HG02938 (cell line): Measurements from ENCODE around the gene METTL17.
"Not testable (repeated sequence)": the region's sequence is repeated elsewhere in the genome, so short reads cannot be mapped to it uniquely, and the experiment has no call there.

Experiments used
- ATAC-seq: cut with Tn5 transposase; IDR thresholded peaks from one replicate; pipeline ENCODE4 v1.9.1; 2021; ENCODE audit warnings: mild to moderate bottlenecking, moderate library complexity; ENCODE audit not compliant: unreplicated experiment

METTL17 gene, protein sequence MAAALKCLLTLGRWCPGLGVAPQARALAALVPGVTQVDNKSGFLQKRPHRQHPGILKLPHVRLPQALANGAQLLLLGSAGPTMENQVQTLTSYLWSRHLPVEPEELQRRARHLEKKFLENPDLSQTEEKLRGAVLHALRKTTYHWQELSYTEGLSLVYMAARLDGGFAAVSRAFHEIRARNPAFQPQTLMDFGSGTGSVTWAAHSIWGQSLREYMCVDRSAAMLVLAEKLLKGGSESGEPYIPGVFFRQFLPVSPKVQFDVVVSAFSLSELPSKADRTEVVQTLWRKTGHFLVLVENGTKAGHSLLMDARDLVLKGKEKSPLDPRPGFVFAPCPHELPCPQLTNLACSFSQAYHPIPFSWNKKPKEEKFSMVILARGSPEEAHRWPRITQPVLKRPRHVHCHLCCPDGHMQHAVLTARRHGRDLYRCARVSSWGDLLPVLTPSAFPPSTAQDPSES

DNA sequence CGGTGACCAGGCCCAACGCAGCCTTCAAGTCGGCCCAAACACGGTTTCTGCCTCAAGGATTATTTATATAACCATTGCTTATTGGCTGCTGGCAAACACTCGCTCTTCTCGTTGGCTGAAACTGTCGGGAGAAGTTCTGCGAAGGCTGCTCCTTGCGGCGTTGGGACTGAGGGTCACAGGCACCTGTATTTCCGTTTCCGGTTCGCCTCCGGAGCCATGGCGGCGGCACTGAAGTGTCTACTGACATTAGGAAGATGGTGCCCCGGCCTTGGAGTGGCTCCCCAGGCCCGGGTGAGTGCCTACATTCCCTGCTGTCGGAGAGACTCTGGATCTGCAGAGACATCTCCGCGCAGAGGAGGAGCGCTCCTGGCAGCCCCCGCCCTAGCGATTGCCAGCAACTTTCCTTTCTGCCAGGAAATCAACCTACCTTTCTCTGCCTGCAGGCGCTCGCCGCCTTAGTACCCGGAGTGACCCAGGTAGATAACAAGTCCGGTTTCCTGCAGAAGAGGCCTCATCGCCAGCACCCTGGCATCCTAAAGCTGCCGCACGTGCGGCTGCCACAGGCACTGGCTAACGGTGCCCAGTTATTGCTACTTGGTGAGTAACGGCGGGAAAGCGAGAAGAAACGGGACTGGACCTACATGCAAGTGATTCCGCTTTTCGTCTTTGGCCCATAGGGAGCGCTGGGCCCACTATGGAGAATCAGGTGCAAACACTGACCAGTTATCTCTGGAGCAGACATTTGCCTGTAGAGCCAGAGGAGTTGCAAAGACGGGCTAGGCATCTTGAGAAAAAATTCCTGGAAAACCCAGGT, at the start of gene METTL17:
METTL17 (plus strand) TSS at position 194 of the 814 bp plus-strand sequence; CDS start at position 217, 23 bp downstream.
- peak; percentile 94 for ATAC-seq

DNA sequence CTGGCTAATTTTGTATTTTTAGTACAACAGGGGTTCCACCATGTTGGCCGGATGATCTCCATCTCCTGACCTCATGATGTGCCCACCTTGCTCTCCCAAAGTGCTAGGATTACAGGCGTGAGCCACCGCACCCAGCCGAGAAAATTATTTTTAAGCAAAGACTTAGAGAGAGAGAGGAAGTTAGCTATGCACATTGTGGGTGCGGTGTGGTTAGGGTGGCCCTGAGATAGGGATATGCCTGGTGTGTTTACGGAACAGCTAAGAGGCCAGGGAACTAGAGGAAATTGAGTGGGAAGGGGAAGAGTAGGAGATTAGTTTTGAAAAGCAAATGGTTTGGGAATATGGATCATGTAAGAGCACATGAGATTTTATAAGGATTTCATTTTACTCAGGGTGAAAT, 44.6 kb upstream of the METTL17 start:
- ATAC-seq: not testable (repeated sequence)

DNA sequence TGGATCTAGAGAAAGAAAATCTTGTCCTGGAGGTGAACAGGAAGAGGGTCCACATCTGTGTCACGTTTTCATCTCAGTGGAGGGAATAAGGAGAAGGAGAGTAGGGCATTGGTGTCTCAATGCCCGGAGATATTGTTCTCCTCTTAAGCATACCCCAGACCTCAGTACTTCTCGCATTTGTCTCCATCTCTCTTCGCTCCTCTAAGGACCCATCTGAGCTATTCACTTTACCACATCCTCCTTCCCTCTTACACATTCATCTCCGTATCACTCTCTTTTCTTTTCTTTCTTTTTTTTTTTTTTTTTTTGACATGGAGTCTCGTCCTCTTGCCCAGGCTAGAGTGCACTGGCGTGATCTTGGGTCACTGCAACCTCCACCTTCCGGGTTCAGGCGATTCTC, 43.1 kb upstream of the METTL17 start:
- ATAC-seq: not testable (repeated sequence)

DNA sequence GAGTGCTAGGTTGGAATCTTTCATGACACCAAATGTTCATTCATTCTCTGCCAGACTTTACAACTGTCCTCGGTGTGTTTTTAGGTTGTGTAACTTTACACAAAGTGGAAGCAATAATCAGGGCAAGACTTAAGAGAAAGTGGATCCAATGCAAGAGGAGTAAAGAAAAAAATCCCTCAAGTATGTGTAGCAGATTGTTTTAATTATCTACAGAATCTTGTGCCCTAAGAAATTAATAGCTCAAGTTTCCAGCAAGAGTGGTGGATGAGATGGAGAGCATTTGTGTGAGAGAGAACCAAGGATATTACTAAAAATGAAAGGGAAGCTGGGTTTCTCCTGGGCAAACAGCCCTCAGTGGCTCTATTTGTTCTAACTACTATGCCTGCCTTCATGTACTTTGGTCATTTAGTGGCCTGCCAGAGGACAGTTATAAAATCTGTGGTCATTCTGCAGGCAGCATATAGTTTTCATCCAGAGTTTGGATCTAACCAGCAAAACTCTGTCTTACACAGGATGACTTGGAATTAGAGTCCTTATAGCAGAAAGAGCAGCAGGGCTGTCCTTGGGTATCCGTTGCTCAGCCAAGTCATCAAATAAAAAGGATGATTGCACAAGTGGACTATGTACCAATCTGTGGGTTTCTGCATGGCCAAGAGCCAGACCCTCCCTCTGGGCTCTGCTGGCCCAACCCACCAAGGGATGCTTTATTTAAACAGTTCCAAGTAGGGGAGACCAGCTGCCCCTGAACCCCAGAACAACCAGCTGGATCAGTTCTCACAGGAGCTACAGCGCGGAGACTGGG, 34.8 kb upstream of the METTL17 start, which contains the start of gene RNASE2:
RNASE2 (plus strand) TSS at position 752 of the 802 bp plus-strand sequence. CDS start 285 bp downstream, outside the sequence.
- ATAC-seq: not testable (repeated sequence)

DNA sequence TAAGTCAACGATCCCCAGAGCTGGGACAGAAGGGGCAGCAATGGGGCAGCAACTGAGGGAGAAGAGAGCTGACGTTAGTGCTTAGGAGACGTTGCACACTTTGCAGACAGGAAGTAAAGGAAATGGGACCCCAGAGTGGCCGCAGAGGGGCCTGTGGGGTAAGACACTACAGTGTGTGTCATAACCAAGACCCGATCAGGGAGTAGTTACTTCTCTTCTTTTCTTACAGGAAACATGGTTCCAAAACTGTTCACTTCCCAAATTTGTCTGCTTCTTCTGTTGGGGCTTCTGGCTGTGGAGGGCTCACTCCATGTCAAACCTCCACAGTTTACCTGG, 34.3 kb upstream of the METTL17 start:
- ATAC-seq: not testable (repeated sequence)

DNA sequence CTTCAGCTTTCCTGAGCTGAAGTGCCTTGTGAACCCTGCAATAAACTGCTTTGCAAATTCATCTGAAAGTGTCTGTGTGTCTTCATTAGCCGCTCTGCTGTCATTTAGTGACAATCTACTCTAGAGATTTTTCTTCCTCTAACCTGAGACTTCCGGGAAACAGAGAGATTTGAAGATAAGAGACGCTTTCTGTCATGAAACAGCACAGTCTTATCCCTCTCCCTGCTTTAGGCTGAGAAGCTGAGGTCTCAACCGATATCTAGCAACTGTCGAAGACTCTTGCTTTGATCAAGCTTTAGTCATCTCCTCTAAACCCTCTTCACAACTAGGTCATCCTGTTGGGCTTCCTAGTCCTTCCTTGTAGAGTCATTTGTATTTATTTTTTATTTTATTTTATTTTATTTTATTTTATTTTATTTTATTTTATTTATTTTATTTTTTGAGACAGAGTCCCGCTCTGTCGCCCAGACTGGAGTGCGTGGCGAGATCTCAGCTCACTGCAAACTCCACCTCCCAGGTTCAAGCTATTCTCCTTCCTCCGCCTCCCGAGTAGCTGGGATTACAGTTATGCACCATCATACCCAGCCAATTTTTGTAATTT, 33.3 kb upstream of the METTL17 start:
- no peak for ATAC-seq

DNA sequence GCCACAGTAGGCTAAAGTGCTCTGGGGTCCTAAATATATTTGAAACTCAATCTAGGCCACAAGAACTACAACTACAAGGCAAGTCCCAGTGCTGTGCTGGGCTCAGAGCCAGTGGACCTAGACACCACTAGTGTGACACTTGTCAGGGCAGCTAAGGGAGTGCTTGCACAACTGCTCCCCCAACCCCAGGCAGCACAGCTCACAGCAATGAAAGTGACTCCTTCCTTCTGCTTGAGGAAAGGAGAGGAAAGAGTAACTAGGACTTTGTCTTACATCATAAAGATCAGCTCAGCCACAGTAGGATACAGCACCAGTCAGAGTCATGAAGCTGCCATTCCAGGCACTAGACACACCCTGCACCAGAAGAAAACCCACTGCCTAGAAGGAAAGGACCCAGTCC, 30.8 kb upstream of the METTL17 start:
- not testable (repeated sequence) for ATAC-seq

DNA sequence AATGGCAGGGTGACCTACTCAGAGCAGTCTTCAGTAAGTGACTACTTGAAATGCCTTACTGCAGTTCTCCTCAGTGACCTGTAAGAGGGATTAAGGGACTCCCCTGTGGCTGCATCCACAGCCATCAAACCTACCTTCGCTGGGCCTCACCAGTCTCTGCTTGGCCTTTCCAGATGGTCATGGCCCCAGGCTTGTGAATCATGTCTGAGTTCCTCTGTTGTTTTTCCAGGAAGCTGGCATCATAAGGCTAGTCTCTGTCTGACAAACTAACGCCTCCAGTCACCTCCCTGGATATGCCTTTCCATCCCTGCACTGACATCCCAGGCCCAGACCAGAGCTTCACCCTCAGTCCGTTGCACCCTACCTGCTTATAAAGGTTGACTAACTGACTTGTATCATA, 20.4 kb upstream of the METTL17 start:
- no peak for ATAC-seq

DNA sequence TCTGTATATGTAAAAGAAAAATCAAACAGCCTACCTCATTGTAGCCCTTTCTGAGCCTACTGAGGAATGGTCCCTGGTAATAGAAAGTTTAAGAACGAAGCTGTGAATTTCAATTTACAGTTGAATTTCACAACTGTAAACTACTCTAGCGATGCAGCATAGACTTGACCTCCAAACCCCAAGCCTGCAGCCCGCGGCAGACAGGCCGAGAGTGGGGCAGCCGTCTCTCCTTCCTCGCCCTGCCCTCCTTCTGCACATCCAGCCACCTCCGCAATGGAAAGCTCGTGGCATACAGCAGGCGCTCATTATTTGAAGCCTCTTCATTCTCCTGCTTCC, 19.2 kb upstream of the METTL17 start:
- peak; percentile 8 for ATAC-seq

DNA sequence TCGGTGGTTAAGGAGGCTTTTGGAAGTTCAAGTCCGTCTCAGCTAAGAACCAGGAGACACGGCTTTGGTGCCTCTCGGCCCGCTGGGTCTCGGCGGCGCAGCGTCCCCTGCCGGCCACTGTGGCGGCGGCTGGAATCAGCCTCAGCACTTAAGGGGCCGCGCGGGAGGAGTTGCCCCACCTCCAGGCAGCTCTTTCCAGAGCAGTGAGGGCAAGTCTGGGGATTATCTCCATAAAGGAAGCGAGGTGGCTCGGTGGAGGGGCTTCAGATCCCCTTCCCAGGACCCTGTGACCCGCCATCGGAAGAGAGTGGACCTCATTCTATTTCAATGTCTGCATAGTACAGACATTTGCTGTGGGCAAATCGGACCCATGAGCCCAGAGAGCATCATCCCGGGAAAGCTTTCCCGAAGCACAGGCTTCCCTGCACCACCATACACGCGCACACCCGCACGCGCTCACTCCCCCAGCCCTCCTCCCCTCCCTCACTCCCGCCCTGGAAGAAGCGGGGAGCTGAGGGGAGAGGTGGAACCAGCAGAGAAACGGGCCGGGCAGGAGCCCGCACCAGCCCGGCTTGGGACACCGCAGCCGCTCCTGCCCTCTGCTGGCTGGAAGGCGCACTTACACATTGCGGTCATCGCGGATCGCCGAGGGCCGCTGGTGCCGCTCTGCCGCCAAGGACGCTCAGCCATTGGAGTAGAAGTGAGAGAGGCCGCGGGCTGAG, 18.6 kb upstream of the METTL17 start:
- peak; percentile 82 for ATAC-seq

DNA sequence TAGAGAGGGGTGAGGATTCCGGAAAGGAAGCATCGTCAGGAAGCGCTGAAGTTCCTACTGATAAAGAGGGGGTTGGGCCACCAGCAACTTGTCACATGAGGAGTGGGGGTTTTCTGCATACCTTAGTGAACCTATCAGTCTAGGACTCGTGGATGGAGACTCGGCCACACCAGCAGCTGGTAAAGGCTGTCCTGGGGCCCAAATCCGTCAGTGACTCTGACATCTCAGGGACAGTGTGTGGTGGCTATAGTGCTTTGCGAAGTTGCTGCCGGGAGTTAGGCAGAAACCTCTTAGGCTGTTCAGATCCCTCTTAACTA, 18.1 kb upstream of the METTL17 start:
- ATAC-seq: peak; percentile 28

DNA sequence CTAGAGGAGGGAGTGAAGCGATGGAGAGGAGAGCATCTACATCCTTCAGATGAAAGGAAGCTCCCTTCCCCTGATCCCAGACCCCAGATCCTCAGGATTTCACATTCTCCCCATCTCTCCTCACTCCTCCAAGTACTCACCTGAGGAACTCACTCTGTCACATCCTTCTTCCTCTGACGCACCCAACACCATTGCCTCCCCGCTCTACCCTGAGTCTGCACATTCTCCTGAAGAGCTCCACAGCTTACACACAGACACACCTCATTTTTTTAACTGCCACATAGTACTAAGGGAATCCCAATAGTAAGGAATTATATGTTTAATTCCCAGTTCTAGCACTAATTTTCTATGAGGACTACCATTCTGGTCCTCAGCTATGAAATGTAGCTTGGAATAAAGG, 16.3 kb upstream of the METTL17 start:
- ATAC-seq: no peak

DNA sequence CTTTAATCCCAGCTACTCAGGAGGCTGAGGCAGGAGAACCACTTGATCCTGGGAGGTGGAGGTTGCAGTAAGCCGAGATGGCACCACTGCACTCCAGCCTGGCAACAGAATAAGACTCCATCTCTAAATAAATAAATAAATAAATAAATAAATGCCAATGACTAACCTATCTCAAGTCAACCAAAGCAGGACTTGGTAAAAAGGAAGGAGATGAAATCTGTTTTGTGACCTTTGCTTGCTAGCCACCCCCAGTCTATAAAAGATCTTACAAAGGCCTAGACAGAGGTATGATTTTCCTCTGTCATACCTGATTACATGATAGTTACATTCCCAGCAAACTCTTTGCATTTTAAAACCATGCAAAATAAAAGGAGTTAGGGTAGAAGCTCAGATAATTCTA, 13.5 kb upstream of the METTL17 start:
- no peak for ATAC-seq

DNA sequence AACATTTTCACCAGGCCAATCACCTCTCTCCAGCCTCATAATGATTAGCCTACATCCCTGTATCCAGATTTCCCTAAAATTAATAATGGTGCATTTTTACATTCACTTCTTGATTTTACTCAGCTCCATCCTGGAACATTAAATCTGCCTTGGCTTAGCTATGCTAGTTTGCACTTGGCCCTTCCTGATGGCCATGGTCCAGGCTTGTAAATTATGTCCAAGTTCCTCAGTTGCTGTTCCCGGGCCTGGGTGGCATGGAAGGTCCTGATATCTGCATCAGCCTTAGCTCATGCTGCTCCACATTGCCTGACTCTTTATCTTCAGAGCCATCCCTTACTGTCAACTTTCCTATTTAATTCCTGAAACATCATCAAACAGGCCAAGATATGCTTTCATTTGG, 11.1 kb upstream of the METTL17 start:
- ATAC-seq: no peak

DNA sequence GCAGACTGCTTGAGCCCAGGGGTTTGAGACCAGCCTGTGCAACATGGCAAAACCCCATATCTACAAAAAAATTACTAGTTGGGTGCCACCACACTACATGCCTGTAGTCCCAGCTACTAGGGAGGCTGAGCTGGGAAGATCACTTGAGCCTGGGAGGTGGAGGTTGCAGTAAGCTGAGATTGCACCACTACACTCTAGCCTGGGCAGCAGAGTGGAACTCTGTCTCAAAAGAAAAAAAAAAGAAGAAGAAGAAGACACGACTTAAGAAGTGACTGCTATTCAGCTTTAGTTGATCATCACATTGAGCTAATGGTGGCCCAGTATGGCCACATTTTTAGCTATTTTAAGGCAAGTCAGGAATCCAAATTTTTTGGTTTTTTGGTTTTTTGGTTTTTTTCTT, 8.9 kb upstream of the METTL17 start:
- no peak for ATAC-seq

DNA sequence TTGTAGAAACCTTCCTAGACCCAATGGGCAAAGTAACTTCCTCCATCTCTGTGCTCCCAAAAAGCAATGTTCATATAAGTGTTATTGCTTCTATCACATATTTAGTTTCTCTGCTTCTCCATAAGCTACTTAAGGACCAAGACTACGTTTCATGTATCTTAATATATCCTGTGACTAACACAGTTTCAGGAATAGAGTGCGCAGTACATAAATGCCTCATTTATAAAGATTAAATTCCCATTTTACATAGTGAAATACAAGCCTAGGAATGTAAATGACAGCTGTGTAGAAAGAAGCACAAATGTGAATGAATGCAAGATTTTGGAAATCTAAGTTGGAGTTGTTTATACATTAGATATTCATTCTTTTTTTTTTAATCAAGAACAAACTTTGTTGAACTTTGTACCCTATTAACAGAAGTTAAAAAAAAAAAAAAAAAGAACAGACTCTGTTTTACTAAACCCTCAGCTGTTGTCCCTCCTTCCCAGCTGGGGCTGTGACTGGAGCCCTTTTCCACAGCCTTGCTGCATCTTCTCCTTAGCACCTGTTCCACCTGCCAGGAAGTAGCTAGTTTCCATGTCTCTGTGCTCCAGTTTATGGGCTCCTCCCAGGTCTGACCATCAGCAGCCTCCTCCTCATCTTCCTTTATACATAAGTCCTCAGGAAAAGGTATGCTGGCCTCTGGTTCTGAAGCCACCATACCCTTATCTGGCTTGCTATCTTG, 7.0 kb upstream of the METTL17 start:
- no peak for ATAC-seq

DNA sequence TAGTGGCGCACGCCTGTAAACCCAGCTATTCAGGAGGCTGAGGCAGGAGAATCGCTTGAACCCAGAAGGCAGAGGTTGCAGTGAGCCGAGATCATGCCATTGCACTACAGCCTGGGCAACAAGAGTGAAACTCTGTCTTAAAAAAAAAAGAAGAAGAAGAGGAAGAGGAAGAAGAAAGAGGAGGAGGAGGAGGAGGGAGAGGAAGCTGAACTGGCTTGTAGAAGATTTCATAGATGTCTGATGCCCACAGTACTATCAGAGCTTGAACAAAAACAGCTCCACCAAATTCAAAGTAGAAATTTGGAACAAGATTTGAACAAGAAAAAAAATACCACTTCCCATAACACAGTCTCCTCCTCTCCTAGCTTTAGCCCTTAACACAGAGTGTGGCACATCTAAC, 4.1 kb upstream of the METTL17 start:
- not testable (repeated sequence) for ATAC-seq

DNA sequence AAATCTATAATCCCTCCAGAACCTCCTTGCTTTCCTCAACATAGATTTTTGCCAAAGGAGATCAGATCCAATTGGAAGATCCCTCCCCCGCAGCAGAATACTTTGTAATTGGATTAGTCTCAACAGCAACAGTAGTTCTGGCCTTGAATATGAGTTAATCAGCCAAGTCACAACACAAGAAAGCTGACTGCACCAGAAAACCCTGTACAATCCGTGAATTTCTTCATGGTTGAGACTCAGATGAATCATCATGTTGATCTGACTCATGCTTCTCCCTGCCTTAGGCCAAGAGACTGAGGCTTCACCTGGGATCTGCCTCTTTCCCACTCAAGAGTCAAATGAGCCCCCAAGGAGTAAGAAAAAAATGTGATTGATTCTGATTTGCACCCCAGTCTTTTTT, 3.0 kb upstream of the METTL17 start:
- no peak for ATAC-seq

DNA sequence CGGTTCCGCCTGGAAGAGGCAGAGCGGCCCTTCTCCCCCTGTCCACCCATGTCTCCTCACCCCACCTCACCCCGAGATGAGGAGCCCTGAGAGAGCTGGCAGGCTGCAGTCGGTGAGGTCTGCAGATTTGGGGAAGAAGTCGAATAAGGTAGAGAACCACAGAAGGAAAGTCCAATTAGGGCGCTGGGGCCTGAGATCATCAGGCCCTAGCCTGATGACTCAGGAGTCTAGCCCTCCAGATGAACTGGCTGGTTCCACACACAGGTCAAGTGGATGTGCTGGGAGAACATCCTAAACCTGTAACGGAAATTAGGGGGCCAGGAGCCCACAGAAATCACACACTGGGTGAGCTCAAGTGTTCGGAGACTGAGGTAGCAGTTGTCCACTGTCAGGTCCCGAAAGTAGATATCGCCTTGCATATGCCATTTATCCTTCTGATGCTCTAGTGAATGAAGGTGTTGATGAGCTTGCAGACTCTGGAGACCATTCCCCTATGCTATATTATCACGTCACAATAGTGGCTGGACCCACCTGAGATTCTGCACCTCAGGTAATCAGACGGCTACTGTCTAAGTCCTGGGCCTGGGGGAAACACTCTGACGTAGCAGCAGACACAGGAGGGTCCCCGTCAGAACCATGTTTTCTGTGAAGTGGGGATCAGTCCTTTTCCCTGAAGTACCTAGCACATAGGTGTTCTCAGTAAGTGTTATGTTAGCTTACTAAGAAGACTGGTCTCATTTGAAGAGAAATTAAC, 886 bp upstream of the METTL17 start:
- no peak for ATAC-seq
